ENCODE data around the gene LHX5.
A peak's percentile ranks its signal among the peaks of the same experiment; 100 is the strongest.

The LHX5 gene

DNA sequence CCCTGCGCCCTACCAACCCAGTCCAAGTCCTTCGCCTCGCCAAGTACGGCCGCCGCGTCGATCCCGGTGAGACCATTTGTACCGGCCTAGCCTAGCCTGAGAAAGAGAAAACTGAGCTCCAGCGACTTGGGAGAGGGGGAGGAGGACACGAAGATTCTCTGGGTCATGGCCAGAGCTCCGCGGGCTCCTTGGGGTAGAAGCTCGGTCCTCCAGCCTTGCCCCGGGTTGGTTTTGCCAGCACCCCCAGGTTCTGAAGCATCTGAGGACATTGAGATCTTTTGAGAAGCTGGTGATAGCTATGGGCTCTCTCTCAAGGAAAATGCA, 7.3 kb downstream of the LHX5 start:
- Histone ChIP-seq H3K18ac (ENCODE audit: low read depth in 1 of 2, low read length in 2 of 2) (no peak overlapping the region), H3K36me3 (ENCODE audit: control insufficient read depth in 1 of 2, insufficient read depth in 2 of 2, low read depth in 1 of 2, low read length in 2 of 2) (no peaks in the 10 kb centered on the region), H4K91ac (ENCODE audit: low read length) (no peak overlapping the region), H3K9me3 (ENCODE audit: control insufficient read depth, low read length) (no peaks in the 10 kb centered on the region), H2BK12ac (ENCODE audit: low read length in 2 of 2) (no peak overlapping the region), H2BK15ac (ENCODE audit: low read depth, poor library complexity, severe bottlenecking) (no peak overlapping the region), H3K4me2 (ENCODE audit: low read length, poor library complexity, severe bottlenecking) (no peak overlapping the region), H3K23ac (ENCODE audit: low read length in 2 of 2) (no peak overlapping the region), H3K4ac (ENCODE audit: low read depth in 1 of 2, low read length in 2 of 2) (no peak overlapping the region), H3K79me1 (replicated peaks; ENCODE audit: low read length, poor library complexity, severe bottlenecking) (no peaks in the 10 kb centered on the region), H3K4me3 (ENCODE audit: insufficient read depth in 1 of 2, low read depth in 1 of 2, low read length in 2 of 2) (no peak overlapping the region), H3K9ac (ENCODE audit: low read length) (no peak overlapping the region), H2AFZ (ENCODE audit: low read depth, low read length) (no peak overlapping the region), H2AK5ac (ENCODE audit: low read length, severe bottlenecking) (no peak overlapping the region), H2BK5ac (ENCODE audit: low read depth, low read length, poor library complexity, severe bottlenecking) (no peak overlapping the region), H3K27ac (ENCODE audit: low read length, poor library complexity, severe bottlenecking) (no peak overlapping the region), H3K4me1 (ENCODE audit: control insufficient read depth, insufficient read depth, low read depth, low read length) (peaks cover 45% of the 10 kb centered on the region), H4K8ac (ENCODE audit: low read length) (no peak overlapping the region), H2BK120ac (ENCODE audit: low read depth, low read length) (no peak overlapping the region), H3K27me3 (ENCODE audit: control insufficient read depth in 1 of 2, insufficient read depth in 1 of 2, low read length in 2 of 2) (peaks cover 83 to 84% of the 10 kb centered on the region in 2 experiments), H3K14ac (ENCODE audit: low read length in 2 of 2) (no peak overlapping the region)
- WGBS: under 1% methylated on average over 16 of the region's 16 CpGs
- no peak for DNase-seq

DNA sequence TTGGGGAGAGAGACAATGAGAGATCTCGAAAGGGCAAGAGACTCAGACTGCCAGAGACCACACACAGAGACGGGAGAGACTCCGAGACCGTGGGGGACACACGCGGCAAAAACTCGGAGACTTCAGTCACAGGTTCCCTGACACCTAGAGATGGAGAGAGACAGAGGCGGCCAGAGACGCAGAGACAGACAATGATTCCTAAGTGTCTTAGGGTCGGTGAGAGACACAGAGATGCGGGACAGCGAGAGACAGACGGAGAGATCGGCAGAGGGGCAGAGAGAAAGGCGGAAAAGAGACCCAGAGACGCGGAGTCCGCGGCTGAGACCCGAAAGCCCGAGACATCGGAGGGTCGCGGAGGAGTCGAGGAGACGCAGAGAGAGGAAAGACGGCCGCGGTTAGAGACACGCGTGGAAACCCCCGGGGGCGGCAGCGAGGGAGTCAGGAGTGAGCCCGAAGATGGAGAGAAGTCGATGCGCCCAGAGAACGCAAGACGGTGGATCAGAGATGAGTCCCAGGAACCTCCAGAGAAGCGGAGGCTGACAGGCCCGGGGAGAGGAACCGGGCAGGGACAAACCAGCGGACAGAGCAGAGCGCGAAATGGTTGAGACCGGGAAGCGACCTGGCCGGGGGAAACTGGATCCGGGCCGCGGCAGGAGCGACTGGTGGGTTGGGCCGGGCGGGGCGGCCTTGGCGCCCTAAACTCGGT, 7.8 kb downstream of the LHX5 start:
- no peak overlapping the region for H2AFZ ChIP-seq (ENCODE audit: low read depth, low read length)
- H3K9me3 ChIP-seq (ENCODE audit: control insufficient read depth, low read length): no peaks in the 10 kb centered on the region
- no peak overlapping the region for H3K23ac ChIP-seq (ENCODE audit: low read length in 2 of 2)
- H3K4me1 ChIP-seq (ENCODE audit: control insufficient read depth, insufficient read depth, low read depth, low read length): peaks cover 45% of the 10 kb centered on the region
- DNase-seq: peak; percentile 23
- H3K14ac ChIP-seq (ENCODE audit: low read length in 2 of 2): no peak overlapping the region
- no peak overlapping the region for H3K4ac ChIP-seq (ENCODE audit: low read depth in 1 of 2, low read length in 2 of 2)
- H3K4me2 ChIP-seq (ENCODE audit: low read length, poor library complexity, severe bottlenecking): peak overlapping the region; percentile 19
- H3K4me3 ChIP-seq (ENCODE audit: insufficient read depth in 1 of 2, low read depth in 1 of 2, low read length in 2 of 2): no peak overlapping the region
- peaks cover 83 to 84% of the 10 kb centered on the region in 2 experiments for H3K27me3 ChIP-seq (ENCODE audit: control insufficient read depth in 1 of 2, insufficient read depth in 1 of 2, low read length in 2 of 2)
- H3K79me1 ChIP-seq (replicated peaks; ENCODE audit: low read length, poor library complexity, severe bottlenecking): no peaks in the 10 kb centered on the region
- H3K18ac ChIP-seq (ENCODE audit: low read depth in 1 of 2, low read length in 2 of 2): no peak overlapping the region
- no peak overlapping the region for H3K27ac ChIP-seq (ENCODE audit: low read length, poor library complexity, severe bottlenecking)
- no peaks in the 10 kb centered on the region for H3K36me3 ChIP-seq (ENCODE audit: control insufficient read depth in 1 of 2, insufficient read depth in 2 of 2, low read depth in 1 of 2, low read length in 2 of 2)
- no peak overlapping the region for H4K91ac ChIP-seq (ENCODE audit: low read length)
- no peak overlapping the region for H2BK15ac ChIP-seq (ENCODE audit: low read depth, poor library complexity, severe bottlenecking)
- H2BK5ac ChIP-seq (ENCODE audit: low read depth, low read length, poor library complexity, severe bottlenecking): no peak overlapping the region
- H2BK120ac ChIP-seq (ENCODE audit: low read depth, low read length): no peak overlapping the region
- no peak overlapping the region for H4K8ac ChIP-seq (ENCODE audit: low read length)
- no peak overlapping the region for H2BK12ac ChIP-seq (ENCODE audit: low read length in 2 of 2)
- H2AK5ac ChIP-seq (ENCODE audit: low read length, severe bottlenecking): no peak overlapping the region
- WGBS: 1% methylated on average over 57 of the region's 57 CpGs
- no peak overlapping the region for H3K9ac ChIP-seq (ENCODE audit: low read length)

DNA sequence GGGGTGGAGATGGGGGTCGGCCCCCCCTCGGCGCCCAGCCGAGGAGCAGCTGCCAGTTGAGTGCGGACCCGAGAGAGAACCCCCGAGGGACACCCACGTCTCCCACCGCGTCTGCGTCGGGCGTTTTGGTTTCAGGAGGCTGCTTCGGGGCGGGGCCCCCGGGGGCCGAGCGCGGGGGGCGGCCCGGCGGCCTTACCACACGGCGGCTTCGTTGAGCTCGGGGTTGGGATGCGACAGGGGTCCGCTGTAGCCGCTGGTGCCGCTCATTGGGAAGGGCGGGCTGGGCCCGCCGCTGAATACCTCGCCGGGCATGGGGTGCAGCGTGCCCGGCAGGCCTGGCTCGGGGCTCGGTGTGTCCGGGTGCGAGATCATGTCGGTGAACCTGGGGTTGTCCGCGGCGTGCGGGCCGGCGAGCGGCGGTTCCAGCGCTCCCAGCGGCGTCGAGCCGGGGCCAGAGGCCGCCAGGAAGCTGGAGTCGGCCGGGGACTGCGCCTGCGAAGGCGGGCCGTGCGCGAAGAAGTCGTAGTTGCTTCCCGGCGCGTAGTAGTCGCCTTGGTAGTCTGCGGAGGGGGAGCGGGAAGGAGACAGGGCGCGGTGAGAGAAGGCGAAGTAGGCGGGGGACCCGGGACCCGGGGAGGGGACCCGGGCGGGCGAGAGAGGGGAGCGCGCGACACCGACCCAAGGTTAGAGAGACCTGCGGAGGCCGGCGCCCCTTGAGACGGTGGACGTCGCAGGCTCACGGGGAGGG, 8.5 kb downstream of the LHX5 start:
- Histone ChIP-seq H2BK120ac (ENCODE audit: low read depth, low read length) (no peak overlapping the region), H3K23ac (ENCODE audit: low read length in 2 of 2) (peak overlapping the region in 1 of 2 experiments; percentile 72), H3K4me2 (ENCODE audit: low read length, poor library complexity, severe bottlenecking) (peak overlapping the region; percentile 73), H2AFZ (ENCODE audit: low read depth, low read length) (no peak overlapping the region), H2BK5ac (ENCODE audit: low read depth, low read length, poor library complexity, severe bottlenecking) (no peak overlapping the region), H3K9me3 (ENCODE audit: control insufficient read depth, low read length) (no peaks in the 10 kb centered on the region), H3K36me3 (ENCODE audit: control insufficient read depth in 1 of 2, insufficient read depth in 2 of 2, low read depth in 1 of 2, low read length in 2 of 2) (no peaks in the 10 kb centered on the region), H3K4ac (ENCODE audit: low read depth in 1 of 2, low read length in 2 of 2) (no peak overlapping the region), H4K91ac (ENCODE audit: low read length) (no peak overlapping the region), H3K4me3 (ENCODE audit: insufficient read depth in 1 of 2, low read depth in 1 of 2, low read length in 2 of 2) (peak overlapping the region in 1 of 2 experiments; percentile 9), H3K27me3 (ENCODE audit: control insufficient read depth in 1 of 2, insufficient read depth in 1 of 2, low read length in 2 of 2) (peaks cover 83 to 84% of the 10 kb centered on the region in 2 experiments), H3K14ac (ENCODE audit: low read length in 2 of 2) (no peak overlapping the region), H2BK12ac (ENCODE audit: low read length in 2 of 2) (no peak overlapping the region), H3K79me1 (replicated peaks; ENCODE audit: low read length, poor library complexity, severe bottlenecking) (no peaks in the 10 kb centered on the region), H2BK15ac (ENCODE audit: low read depth, poor library complexity, severe bottlenecking) (no peak overlapping the region), H3K4me1 (ENCODE audit: control insufficient read depth, insufficient read depth, low read depth, low read length) (peaks cover 43% of the 10 kb centered on the region), H3K27ac (ENCODE audit: low read length, poor library complexity, severe bottlenecking) (no peak overlapping the region), H3K18ac (ENCODE audit: low read depth in 1 of 2, low read length in 2 of 2) (no peak overlapping the region), H4K8ac (ENCODE audit: low read length) (no peak overlapping the region), H3K9ac (ENCODE audit: low read length) (no peak overlapping the region), H2AK5ac (ENCODE audit: low read length, severe bottlenecking) (no peak overlapping the region)
- 2% methylated on average over 81 of the region's 91 CpGs for WGBS
- DNase-seq: no peak

DNA sequence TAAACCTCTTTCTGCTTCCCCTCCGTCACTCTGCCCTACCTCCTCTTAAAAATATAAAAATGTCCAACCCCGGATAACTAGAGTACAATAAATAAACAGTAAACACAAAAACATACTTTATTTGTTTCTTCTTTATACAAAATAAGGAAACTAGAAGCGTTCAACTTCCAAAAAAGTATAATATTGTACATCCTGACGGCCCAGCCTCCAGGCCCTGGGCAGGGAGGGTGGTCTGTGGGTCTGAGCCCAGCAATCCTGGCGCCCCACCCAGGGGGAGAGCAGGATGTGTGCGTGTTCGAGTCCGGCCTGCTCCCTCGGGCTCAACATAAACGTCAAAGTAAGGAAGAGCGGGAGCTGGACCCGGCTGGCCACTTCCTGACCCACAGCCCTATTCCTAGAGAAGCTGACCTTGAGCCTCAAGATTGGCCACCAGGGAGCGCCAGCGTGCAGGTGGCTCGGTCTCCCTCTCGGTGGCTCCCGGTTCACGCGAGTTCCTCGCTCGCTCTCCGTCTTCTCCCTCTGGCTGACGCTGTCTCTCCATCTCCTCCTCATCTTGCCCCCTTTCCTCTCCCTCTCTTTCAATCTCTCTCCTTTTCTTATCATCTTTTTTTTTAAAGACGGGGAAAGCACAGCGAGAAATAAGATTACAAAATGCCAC, 9.4 kb downstream of the LHX5 start:
- peak overlapping the region; percentile 9 for H3K4me2 ChIP-seq (ENCODE audit: low read length, poor library complexity, severe bottlenecking)
- H2BK15ac ChIP-seq (ENCODE audit: low read depth, poor library complexity, severe bottlenecking): no peak overlapping the region
- H3K4me3 ChIP-seq (ENCODE audit: insufficient read depth in 1 of 2, low read depth in 1 of 2, low read length in 2 of 2): peak overlapping the region in 1 of 2 experiments; percentile 38
- H2BK12ac ChIP-seq (ENCODE audit: low read length in 2 of 2): no peak overlapping the region
- no peak overlapping the region for H3K27ac ChIP-seq (ENCODE audit: low read length, poor library complexity, severe bottlenecking)
- no peak overlapping the region for H2BK120ac ChIP-seq (ENCODE audit: low read depth, low read length)
- H3K9me3 ChIP-seq (ENCODE audit: control insufficient read depth, low read length): no peaks in the 10 kb centered on the region
- no peak overlapping the region for H3K4ac ChIP-seq (ENCODE audit: low read depth in 1 of 2, low read length in 2 of 2)
- no peak overlapping the region for H3K14ac ChIP-seq (ENCODE audit: low read length in 2 of 2)
- H3K79me1 ChIP-seq (replicated peaks; ENCODE audit: low read length, poor library complexity, severe bottlenecking): no peaks in the 10 kb centered on the region
- no peak overlapping the region for H2AFZ ChIP-seq (ENCODE audit: low read depth, low read length)
- no peak overlapping the region for H4K8ac ChIP-seq (ENCODE audit: low read length)
- H3K36me3 ChIP-seq (ENCODE audit: control insufficient read depth in 1 of 2, insufficient read depth in 2 of 2, low read depth in 1 of 2, low read length in 2 of 2): no peaks in the 10 kb centered on the region
- DNase-seq: peak; percentile 75
- H4K91ac ChIP-seq (ENCODE audit: low read length): no peak overlapping the region
- peaks cover 34% of the 10 kb centered on the region for H3K4me1 ChIP-seq (ENCODE audit: control insufficient read depth, insufficient read depth, low read depth, low read length)
- H3K18ac ChIP-seq (ENCODE audit: low read depth in 1 of 2, low read length in 2 of 2): no peak overlapping the region
- no peak overlapping the region for H3K23ac ChIP-seq (ENCODE audit: low read length in 2 of 2)
- H3K27me3 ChIP-seq (ENCODE audit: control insufficient read depth in 1 of 2, insufficient read depth in 1 of 2, low read length in 2 of 2): peaks cover 80 to 84% of the 10 kb centered on the region in 2 experiments
- no peak overlapping the region for H2AK5ac ChIP-seq (ENCODE audit: low read length, severe bottlenecking)
- 14% methylated on average over 22 of the region's 25 CpGs for WGBS
- no peak overlapping the region for H2BK5ac ChIP-seq (ENCODE audit: low read depth, low read length, poor library complexity, severe bottlenecking)
- H3K9ac ChIP-seq (ENCODE audit: low read length): no peak overlapping the region

Data from mesenchymal stem cell (in vitro differentiated cells and primary cell).